Progenitor cell of endocrine pancreas (in vitro differentiated cells): ENCODE data around the gene CDADC1. TPM values are rescaled to one million over a fixed set of nuclear protein-coding genes. Genes with fewer than 3 reads are reported as not detected.

ENCODE experiments used
- DNase-seq: peaks from one replicate; pipeline ENCODE4 v3.0.0; 2021; ENCODE audit warnings: low spot score; ENCODE audit not compliant: unreplicated experiment
- H3K27ac Mint-ChIP-seq: 2 replicates; pipeline ENCODE4 v1.8.0; 2021; ENCODE audit warnings: mild to moderate bottlenecking, moderate library complexity, mixed read lengths
- H3K27me3 Mint-ChIP-seq: 2 replicates; pipeline ENCODE4 v1.8.0; 2021; ENCODE audit warnings: mixed read lengths
- H3K36me3 Mint-ChIP-seq: 2 replicates; pipeline ENCODE4 v1.8.0; 2022; ENCODE audit warnings: mixed read lengths; ENCODE audit not compliant: insufficient read depth
- H3K4me1 Mint-ChIP-seq: 2 replicates; pipeline ENCODE4 v1.8.0; 2021; ENCODE audit warnings: low read depth, mixed read lengths
- H3K4me3 Mint-ChIP-seq: 2 replicates; pipeline ENCODE4 v1.8.0; 2021; ENCODE audit warnings: low read depth, mild to moderate bottlenecking, moderate library complexity, mixed read lengths
- H3K9me3 Mint-ChIP-seq: 2 replicates; pipeline ENCODE4 v1.8.0; 2021; ENCODE audit warnings: low read depth, mixed read lengths
- total RNA-seq: library from RNA; stranded (reverse); gene quantifications from 2 replicates; pipeline ENCODE4 v1.2.1, GENCODE V29; 2021
- TF ChIP-seq, protein P1 (sequence below): fragments of 200-600 bp; sonication (generic); IDR thresholded peaks from one replicate; pipeline ENCODE4 v1.5.0; 2021; ENCODE audit warnings: antibody characterized with exemption, mild to moderate bottlenecking; ENCODE audit not compliant: unreplicated experiment

CDADC1 gene
- total RNA-seq, 1 donor from 2014 or later, result 11.7 TPM

DNA sequence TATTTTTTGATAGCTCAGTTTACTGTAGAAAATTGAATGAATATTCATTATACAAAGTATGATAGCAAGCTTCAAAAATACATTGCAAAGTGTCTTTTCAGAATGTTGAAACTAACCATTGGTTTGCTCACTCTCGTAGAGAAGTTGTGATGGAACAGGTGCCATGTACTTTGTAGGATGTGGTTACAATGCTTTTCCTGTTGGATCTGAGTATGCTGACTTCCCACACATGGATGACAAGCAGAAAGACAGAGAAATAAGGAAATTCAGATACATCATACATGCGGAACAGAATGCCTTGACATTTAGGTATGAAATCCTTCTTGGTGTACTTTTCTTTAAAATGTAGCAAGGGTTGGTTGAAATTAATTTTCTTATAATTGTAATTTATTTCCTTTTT, 30.5 kb downstream of the CDADC1 start:
- Mint-ChIP-seq H3K27ac (no peak overlapping the region), H3K4me3 (no peak overlapping the region), H3K4me1 (peaks cover 13% of the 10 kb centered on the region), H3K27me3 (no peaks in the 10 kb centered on the region), H3K9me3 (no peaks in the 10 kb centered on the region), H3K36me3 (no peaks in the 10 kb centered on the region)
- no peak for DNase-seq
- TF ChIP-seq, protein P1, sequence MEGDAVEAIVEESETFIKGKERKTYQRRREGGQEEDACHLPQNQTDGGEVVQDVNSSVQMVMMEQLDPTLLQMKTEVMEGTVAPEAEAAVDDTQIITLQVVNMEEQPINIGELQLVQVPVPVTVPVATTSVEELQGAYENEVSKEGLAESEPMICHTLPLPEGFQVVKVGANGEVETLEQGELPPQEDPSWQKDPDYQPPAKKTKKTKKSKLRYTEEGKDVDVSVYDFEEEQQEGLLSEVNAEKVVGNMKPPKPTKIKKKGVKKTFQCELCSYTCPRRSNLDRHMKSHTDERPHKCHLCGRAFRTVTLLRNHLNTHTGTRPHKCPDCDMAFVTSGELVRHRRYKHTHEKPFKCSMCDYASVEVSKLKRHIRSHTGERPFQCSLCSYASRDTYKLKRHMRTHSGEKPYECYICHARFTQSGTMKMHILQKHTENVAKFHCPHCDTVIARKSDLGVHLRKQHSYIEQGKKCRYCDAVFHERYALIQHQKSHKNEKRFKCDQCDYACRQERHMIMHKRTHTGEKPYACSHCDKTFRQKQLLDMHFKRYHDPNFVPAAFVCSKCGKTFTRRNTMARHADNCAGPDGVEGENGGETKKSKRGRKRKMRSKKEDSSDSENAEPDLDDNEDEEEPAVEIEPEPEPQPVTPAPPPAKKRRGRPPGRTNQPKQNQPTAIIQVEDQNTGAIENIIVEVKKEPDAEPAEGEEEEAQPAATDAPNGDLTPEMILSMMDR, result no peak

DNA sequence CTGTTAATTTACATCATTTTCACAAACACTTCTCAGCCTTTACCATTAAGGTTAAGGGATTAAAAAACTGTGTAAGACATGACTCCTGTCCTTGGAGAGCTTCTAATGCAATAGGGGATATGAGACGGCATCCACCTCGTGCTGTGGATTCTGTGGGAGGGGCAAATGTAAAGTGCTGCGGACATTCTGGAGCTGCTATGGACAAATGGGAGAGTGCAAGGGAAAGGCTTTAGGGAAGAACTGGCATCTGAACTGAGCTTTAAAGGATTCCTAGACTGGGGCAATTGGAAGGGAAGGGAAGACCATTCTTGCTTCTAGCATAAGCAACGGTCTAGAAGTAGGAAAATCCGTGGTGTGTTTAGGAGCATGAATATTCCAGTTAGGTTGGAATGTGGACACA, 31.4 kb downstream of the CDADC1 start:
- Mint-ChIP-seq H3K4me3 (no peak overlapping the region), H3K27me3 (no peaks in the 10 kb centered on the region), H3K36me3 (no peaks in the 10 kb centered on the region), H3K27ac (no peak overlapping the region), H3K9me3 (no peaks in the 10 kb centered on the region), H3K4me1 (peaks cover 5% of the 10 kb centered on the region)
- DNase-seq, result no peak
- TF ChIP-seq, protein P1, result no peak

DNA sequence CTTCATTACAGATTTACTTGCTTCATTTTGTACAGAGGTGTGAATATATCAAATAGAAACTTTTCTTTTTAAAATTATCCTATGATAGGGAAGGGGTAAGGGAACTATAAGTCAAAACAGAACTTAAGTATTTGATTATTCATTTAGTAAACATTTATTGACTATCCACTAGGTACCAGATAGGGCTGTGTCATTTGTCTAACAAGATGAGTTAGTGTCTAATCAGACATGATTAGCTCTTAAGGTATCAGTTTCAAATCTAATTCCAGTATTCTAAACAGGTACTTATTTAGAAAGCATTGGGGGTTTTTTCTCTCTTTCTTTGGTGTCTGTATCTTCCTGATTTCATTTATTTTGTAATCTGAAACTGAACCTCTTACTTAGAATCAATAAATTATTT, 32.2 kb downstream of the CDADC1 start:
- Mint-ChIP-seq H3K27ac (no peak overlapping the region), H3K9me3 (no peaks in the 10 kb centered on the region), H3K4me1 (peaks cover 5% of the 10 kb centered on the region), H3K36me3 (no peaks in the 10 kb centered on the region), H3K4me3 (no peak overlapping the region), H3K27me3 (no peaks in the 10 kb centered on the region)
- DNase-seq, result no peak
- TF ChIP-seq, protein P1, result no peak

DNA sequence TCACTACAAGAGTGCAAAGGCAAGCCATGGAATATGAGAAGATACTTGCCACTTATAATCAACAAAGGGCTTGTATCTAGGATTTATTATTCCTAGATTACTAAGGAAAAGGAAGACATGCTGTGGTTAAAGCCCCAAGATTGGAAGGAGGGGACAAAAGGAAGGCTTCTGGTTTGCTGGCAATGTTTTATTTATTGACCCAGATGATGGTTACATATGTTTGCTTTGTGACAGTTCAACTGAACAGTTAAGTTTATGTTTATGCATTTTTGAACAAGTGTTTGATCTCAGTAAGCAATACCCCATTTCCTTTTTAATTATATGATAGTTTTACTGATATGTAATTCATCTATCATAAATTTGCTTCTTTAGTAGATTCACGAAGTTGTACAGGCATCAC, 40.3 kb downstream of the CDADC1 start:
- no peak for DNase-seq
- no peaks in the 10 kb centered on the region for H3K4me1 Mint-ChIP-seq
- no peaks in the 10 kb centered on the region for H3K27me3 Mint-ChIP-seq
- H3K36me3 Mint-ChIP-seq, result no peaks in the 10 kb centered on the region
- no peak overlapping the region for H3K27ac Mint-ChIP-seq
- TF ChIP-seq, protein P1, result no peak
- H3K4me3 Mint-ChIP-seq, result no peak overlapping the region
- H3K9me3 Mint-ChIP-seq, result no peaks in the 10 kb centered on the region

DNA sequence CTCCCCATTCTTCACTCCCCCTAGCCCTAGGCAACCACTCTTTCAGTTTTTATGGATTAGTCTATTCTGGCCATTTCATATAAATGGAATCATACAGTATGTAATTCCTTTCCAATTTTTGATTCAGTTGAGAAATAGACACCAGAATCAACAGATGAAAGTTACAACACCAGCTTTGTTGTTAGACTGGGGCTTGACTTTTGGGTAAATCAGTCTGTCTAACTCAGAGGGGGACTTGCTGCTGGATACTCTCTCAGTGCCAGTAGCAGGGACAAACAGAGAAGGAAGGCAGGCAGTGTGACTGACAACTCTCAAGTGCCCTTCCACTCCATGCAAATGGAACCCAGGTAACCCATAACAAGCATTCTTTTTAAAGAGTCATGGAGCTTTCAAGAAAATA, 40.7 kb downstream of the CDADC1 start:
- H3K4me3 Mint-ChIP-seq, result no peak overlapping the region
- no peaks in the 10 kb centered on the region for H3K4me1 Mint-ChIP-seq
- no peaks in the 10 kb centered on the region for H3K9me3 Mint-ChIP-seq
- H3K27me3 Mint-ChIP-seq, result no peaks in the 10 kb centered on the region
- TF ChIP-seq, protein P1, result no peak
- no peak for DNase-seq
- H3K36me3 Mint-ChIP-seq, result no peaks in the 10 kb centered on the region
- no peak overlapping the region for H3K27ac Mint-ChIP-seq
